GM18951 (cell line): ENCODE measurements around the gene ENO2.
"Not testable (repeated sequence)": the region's sequence is repeated elsewhere in the genome, so short reads cannot be mapped to it uniquely, and the experiment has no call there.

Experiments
- POLR2A ChIP-seq: IDR thresholded peaks from 4 replicates; pipeline ENCODE4 v1.6.1; 2011; ENCODE audit warnings: mild to moderate bottlenecking; ENCODE audit not compliant: insufficient read length, insufficient read depth; ENCODE audit errors: extremely low read depth
- in situ Hi-C: fragments of 300-500 bp; cut with MboI; formaldehyde crosslinking; loops from one replicate; pipeline ENCODE4 v1.12.0; 2022; ENCODE audit warnings: low sequenced_read_pairs, mixed read lengths, inconsistent platforms; ENCODE audit not compliant: unreplicated experiment

The ENO2 gene

DNA sequence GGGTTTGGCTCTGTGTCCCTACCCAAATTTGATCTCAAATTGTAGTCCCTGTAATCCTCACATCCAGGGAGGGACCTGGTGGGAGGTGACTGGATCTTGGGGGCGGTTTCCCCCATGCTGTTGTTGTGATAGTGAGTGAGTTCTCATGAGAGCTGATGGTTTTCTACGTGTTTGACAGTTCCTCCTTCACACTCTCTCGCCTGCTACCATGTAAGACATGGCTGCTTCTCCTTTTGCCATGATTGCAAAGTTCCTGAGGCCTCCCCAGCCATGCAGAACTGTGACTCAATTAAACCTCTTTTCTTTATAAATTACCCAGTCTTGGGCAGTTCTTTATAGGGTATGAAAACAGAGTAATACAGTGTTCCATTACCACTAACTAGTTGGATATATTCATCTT, 20.1 kb upstream of the ENO2 start:
- no peak for TF ChIP-seq POLR2A

GRCh38 chr12:6896846-6897435, 17.4 kb upstream of the ENO2 start:
- in situ Hi-C loops = no loop called here
- no peak for TF ChIP-seq POLR2A

More for the DNA sequence above, 20.1 kb upstream of the ENO2 start:
- in situ Hi-C loops = no loop called here

GRCh38 chr12:6899427-6899826, 15.0 kb upstream of the ENO2 start:
- no peak for TF ChIP-seq POLR2A

GRCh38 chr12:6899837-6900519, 14.4 kb upstream of the ENO2 start:
- in situ Hi-C loops = no loop called here
- TF ChIP-seq POLR2A = no peak

More at GRCh38 chr12:6899427-6899826, 15.0 kb upstream of the ENO2 start:
- in situ Hi-C loops = no loop called here

- in situ Hi-C loops = no loop called here
- no peak for TF ChIP-seq POLR2A
Observed at GRCh38 chr12:6902448-6902847, 11.9 kb upstream of the ENO2 start.

GRCh38 chr12:6903722-6904121, 10.7 kb upstream of the ENO2 start:
- no peak for TF ChIP-seq POLR2A
- in situ Hi-C loops = no loop called here

- in situ Hi-C loops = no loop called here
- peak; percentile 63 for TF ChIP-seq POLR2A
Observed at GRCh38 chr12:6904280-6905276, 9.8 kb upstream of the ENO2 start, which contains the start of gene LRRC23. Gene LRRC23 (plus strand): TSS chr12:6904822. CDS start chr12:6905634, 812 bp downstream.

GRCh38 chr12:6905414-6906040, 8.9 kb upstream of the ENO2 start:
- in situ Hi-C loops = no loop called here
- TF ChIP-seq POLR2A = no peak

DNA sequence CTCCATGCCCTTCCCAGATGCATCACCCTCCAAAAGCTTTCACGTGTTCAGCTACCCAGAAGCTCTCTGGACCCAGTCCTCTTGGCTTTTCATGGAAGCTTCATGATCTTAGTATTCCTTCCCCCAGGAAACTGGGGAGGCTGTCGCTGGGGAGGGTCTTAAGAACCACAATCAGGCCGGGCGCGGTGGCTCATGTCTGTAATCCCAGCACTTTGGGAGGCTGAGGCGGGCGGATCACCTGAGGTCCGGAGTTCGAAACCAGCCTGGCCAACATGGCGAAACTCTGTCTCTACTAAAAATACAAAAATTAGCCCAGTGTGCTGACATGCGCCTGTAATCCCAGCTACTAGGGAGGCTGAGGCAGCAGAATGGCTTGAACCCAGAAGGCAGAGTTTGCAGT, 6.2 kb upstream of the ENO2 start:
- in situ Hi-C loops = not testable (repeated sequence)

GRCh38 chr12:6909421-6910145, 4.8 kb upstream of the ENO2 start:
- no peak for TF ChIP-seq POLR2A
- in situ Hi-C loops = no loop called here

- in situ Hi-C loops = no loop called here
Observed at GRCh38 chr12:6912164-6912935, 2.0 kb upstream of the ENO2 start.

More at GRCh38 chr12:6912164-6912935, 2.0 kb upstream of the ENO2 start:
- no peak for TF ChIP-seq POLR2A
